Esophagus muscularis mucosa (tissue), 4 donors: ENCODE data around the gene UBXN7. TPM values are rescaled to one million over a fixed set of nuclear protein-coding genes. Genes with fewer than 3 reads are reported as not detected.
"Not testable (repeated sequence)": the region's sequence is repeated elsewhere in the genome, so short reads cannot be mapped to it uniquely, and the experiment has no call there.

ENCODE experiments used
- DNase-seq: peaks from one replicate; pipeline ENCODE4 v3.0.0-alpha.2; 2017; ENCODE audit errors: extremely low spot score
- H3K27ac ChIP-seq, 4 donors: fragments of 200-600 bp; sonication (generic); replicated peaks in 1 of 4; 1 replicate in 3 of 4; 2 replicates in 1 of 4; pipeline ENCODE4 v1.5.1; 2016 to 2019; ENCODE audit warnings: mild to moderate bottlenecking in 1 of 4
- H3K27me3 ChIP-seq, 4 donors: fragments of 200-600 bp; sonication (generic); one replicate each; pipeline versions ENCODE4 v1.5.1 to v1.6.0; 2016 to 2019
- H3K36me3 ChIP-seq, 4 donors: fragments of 200-600 bp; sonication (generic); one replicate each; pipeline ENCODE4 v1.5.1; 2016 to 2019
- H3K4me1 ChIP-seq, 4 donors: fragments of 200-600 bp; sonication (generic); one replicate each; pipeline ENCODE4 v1.5.1; 2016 to 2019
- H3K4me3 ChIP-seq, 4 donors: fragments of 200-600 bp; sonication (generic); 1 replicate in 2 of 4; 2 replicates in 2 of 4; pipeline ENCODE4 v1.5.1; 2016 to 2019; ENCODE audit warnings: mild to moderate bottlenecking in 4 of 4, moderate library complexity in 1 of 4
- H3K9me3 ChIP-seq, 4 donors: fragments of 200-600 bp; sonication (generic); 1 replicate in 3 of 4; 2 replicates in 1 of 4; pipeline ENCODE4 v1.5.1; 2016 to 2019
- EP300 ChIP-seq: sonication (generic); formaldehyde crosslinking; IDR thresholded peaks from one replicate; pipeline ENCODE4 v1.6.1; 2017; ENCODE audit warnings: antibody characterized with exemption
- POLR2A ChIP-seq: fragments of 450-650 bp; IDR thresholded peaks from one replicate; pipeline ENCODE4 v1.6.1; 2017; ENCODE audit warnings: antibody characterized with exemption, moderate library complexity, mild to moderate bottlenecking, low read depth
- POLR2AphosphoS5 ChIP-seq, 2 donors: sonication (generic); formaldehyde crosslinking; IDR thresholded peaks; one replicate each; pipeline ENCODE4 v1.6.1; 2017; ENCODE audit warnings: antibody characterized with exemption in 2 of 2
- WGBS: methylation state at CpG from one replicate; pipeline ENCODE4 v1.1.5; 2018; 5-methylcytosine and 5-hydroxymethylcytosine counted together
- intact Hi-C: fragments of 100-400 bp; cut with DNase I; formaldehyde crosslinking; loops from one replicate; pipeline ENCODE4 v1.15.1; 2023
- total RNA-seq, 4 donors: library from RNA; depleted of rRNA; stranded (reverse); fragments of >200 nt; gene quantifications; one replicate each; pipeline versions ENCODE4 v1.1.0 to v1.2.1, GENCODE V29; 2016
- TF ChIP-seq, protein P1 (sequence below), 3 experiments: fragments of 200-600 bp in 2 of 3; fragments of 450-650 bp in 1 of 3; sonication (generic) in 2 of 3; IDR thresholded peaks; one replicate each; pipeline ENCODE4 v1.5.1; 2017 to 2019; ENCODE audit warnings: antibody characterized with exemption in 3 of 3, mild to moderate bottlenecking in 2 of 3, moderate library complexity in 1 of 3

Gene UBXN7
- total RNA-seq, 4 donors from 2014 or later: 15.6 to 23.7 (median 17.2) TPM

DNA sequence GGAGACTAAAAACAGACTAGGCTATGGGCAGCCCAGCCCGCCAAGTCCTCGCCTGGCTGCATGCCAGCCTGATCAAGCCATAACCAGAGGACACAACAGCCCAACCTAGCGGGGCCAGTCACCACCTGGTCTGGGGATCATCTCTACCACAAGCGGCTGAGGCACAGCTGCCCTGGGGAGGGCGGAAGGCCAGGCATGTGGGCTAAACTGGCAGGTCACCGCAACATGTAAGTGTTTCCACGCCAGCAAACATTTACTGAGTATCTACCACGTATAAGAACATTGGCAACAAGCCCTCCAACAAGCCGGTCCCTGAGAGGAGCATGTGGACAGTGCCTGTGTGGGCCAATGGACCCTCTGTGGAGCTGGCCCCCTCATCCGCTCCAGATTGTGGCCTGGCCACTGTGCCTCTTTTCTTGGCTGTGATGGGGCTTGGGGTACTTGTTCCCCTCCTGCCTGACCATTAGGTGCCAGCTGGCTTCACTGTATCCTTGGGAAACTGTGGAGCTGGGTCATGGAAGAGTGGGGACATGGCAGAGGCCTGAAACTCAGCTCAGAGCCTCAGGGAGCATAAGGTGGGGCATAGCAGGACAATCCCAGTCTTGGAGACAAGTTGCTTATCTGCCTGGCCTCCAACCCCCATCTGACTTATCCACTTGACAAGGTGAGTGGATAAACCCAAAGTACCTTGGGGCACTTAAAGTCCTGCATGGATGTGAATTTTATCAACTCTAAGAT lies 9.0 kb downstream of the UBXN7 start:
- DNase-seq: no peak
- H3K9me3 ChIP-seq: no peaks in the 10 kb centered on the region
- peak overlapping the region in 2 of 4 donors; percentile 24 to 37 for H3K27ac ChIP-seq
- TF ChIP-seq POLR2AphosphoS5 (IDR thresholded peaks at IDR 0.05): no peak
- no peak for TF ChIP-seq EP300
- no peak for TF ChIP-seq POLR2A
- TF ChIP-seq, protein P1, sequence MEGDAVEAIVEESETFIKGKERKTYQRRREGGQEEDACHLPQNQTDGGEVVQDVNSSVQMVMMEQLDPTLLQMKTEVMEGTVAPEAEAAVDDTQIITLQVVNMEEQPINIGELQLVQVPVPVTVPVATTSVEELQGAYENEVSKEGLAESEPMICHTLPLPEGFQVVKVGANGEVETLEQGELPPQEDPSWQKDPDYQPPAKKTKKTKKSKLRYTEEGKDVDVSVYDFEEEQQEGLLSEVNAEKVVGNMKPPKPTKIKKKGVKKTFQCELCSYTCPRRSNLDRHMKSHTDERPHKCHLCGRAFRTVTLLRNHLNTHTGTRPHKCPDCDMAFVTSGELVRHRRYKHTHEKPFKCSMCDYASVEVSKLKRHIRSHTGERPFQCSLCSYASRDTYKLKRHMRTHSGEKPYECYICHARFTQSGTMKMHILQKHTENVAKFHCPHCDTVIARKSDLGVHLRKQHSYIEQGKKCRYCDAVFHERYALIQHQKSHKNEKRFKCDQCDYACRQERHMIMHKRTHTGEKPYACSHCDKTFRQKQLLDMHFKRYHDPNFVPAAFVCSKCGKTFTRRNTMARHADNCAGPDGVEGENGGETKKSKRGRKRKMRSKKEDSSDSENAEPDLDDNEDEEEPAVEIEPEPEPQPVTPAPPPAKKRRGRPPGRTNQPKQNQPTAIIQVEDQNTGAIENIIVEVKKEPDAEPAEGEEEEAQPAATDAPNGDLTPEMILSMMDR (IDR thresholded peaks at IDR 0.05): no peak
- no peaks in the 10 kb centered on the region for H3K27me3 ChIP-seq
- peaks cover 0 to 20% (median 4%) of the 10 kb centered on the region in 4 donors for H3K36me3 ChIP-seq
- H3K4me3 ChIP-seq: no peak overlapping the region
- intact Hi-C loops: no loop called here
- peaks cover 44 to 53% (median 46%) of the 10 kb centered on the region in 4 donors for H3K4me1 ChIP-seq
- 58% methylated on average over 6 of the region's 10 CpGs for WGBS

DNA sequence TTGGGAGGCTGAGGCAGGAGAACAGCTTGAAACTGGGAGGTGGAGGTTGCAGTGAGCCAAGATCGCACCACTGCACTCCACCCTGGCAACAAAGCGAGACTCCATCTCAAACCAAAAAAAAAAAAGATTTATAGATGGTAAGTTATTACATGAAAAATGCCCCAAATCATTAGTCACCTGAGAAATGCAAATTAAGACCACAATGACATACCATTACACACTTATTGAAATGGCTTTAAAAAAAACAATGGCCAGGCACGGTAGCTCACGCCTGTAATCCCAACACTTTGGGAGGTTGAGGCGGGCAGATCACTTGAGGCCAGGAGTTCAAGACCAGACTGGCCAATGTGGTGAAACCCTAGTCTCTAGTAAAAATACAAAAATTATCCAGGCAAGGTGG lies 10.6 kb downstream of the UBXN7 start:
- H3K27me3 ChIP-seq, H3K27ac ChIP-seq, DNase-seq, H3K9me3 ChIP-seq, H3K4me3 ChIP-seq, intact Hi-C loops, H3K36me3 ChIP-seq: not testable (repeated sequence)
- H3K4me1 ChIP-seq: peaks cover 46 to 59% (median 52%) of the 10 kb centered on the region in 4 donors
- WGBS: 97% methylated on average over 5 of the region's 5 CpGs

GRCh38 chr3:196419386-196419785 lies 12.8 kb downstream of the UBXN7 start:
- no peak overlapping the region for H3K27ac ChIP-seq

DNA sequence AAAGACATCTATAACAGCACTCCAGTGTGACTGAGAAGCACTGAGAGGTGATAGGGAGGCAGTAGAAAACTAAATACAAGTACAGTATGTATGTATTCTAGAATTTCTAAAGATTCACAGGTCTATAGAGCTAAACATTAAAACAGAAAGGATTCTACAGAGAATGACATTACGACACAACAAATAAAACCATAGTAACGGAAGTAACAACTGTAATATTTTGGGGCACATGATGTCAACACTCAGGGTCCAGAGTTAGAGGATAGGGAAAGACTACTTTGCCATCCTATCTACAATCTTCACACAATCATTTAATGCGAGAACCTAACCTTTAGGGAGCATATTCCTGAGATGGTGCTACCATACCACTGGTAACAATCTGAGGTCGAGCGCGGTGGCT lies 13.6 kb downstream of the UBXN7 start:
- Histone ChIP-seq H3K27ac (no peak overlapping the region), H3K9me3 (no peaks in the 10 kb centered on the region), H3K4me1 (peaks cover 47 to 64% (median 56%) of the 10 kb centered on the region in 4 donors), H3K4me3 (no peak overlapping the region), H3K36me3 (no peaks in the 10 kb centered on the region), H3K27me3 (no peaks in the 10 kb centered on the region)
- TF ChIP-seq EP300 (no peak), POLR2A (no peak), POLR2AphosphoS5 (IDR thresholded peaks at IDR 0.05) (no peak)
- TF ChIP-seq, protein P1 (IDR thresholded peaks at IDR 0.05): no peak
- 90% methylated on average over 6 of the region's 6 CpGs for WGBS
- intact Hi-C loops: no loop called here
- no peak for DNase-seq

More at GRCh38 chr3:196419386-196419785, 12.8 kb downstream of the UBXN7 start:
- no peak overlapping the region for H3K4me3 ChIP-seq
- intact Hi-C loops: no loop called here
- TF ChIP-seq, protein P1 (IDR thresholded peaks at IDR 0.05): no peak
- TF ChIP-seq EP300 (no peak), POLR2AphosphoS5 (IDR thresholded peaks at IDR 0.05) (no peak), POLR2A (no peak)
- H3K27me3 ChIP-seq: no peaks in the 10 kb centered on the region
- H3K4me1 ChIP-seq: peaks cover 50 to 70% (median 57%) of the 10 kb centered on the region in 4 donors
- no peak for DNase-seq
- 79% methylated on average over 6 of the region's 6 CpGs for WGBS
- no peaks in the 10 kb centered on the region for H3K36me3 ChIP-seq
- no peaks in the 10 kb centered on the region for H3K9me3 ChIP-seq

GRCh38 chr3:196414469-196414868 lies 17.8 kb downstream of the UBXN7 start:
- TF ChIP-seq POLR2A: no peak
- no peak for TF ChIP-seq POLR2AphosphoS5 (IDR thresholded peaks at IDR 0.05)
- no peak for TF ChIP-seq EP300
- TF ChIP-seq, protein P1 (IDR thresholded peaks at IDR 0.05): no peak
- H3K27ac ChIP-seq: no peak overlapping the region
- no peaks in the 10 kb centered on the region for H3K36me3 ChIP-seq
- no peaks in the 10 kb centered on the region for H3K9me3 ChIP-seq
- H3K4me3 ChIP-seq: no peak overlapping the region
- intact Hi-C loops: no loop called here
- DNase-seq: no peak
- H3K27me3 ChIP-seq: no peaks in the 10 kb centered on the region
- WGBS: 81% methylated on average over 3 of the region's 3 CpGs
- H3K4me1 ChIP-seq: peaks cover 18 to 44% (median 28%) of the 10 kb centered on the region in 4 donors
